Naive B cell (primary cell): ENCODE measurements around the gene AVPI1. TPM values are rescaled to one million over a fixed set of nuclear protein-coding genes. Genes with fewer than 3 reads are reported as not detected.

Source experiments
- ATAC-seq, 2 donors: fragments of 150-1000 bp; cut with Tn5 transposase; 2 replicates each; pipeline ENCODE4 v1.10.0; 2021; ENCODE audit warnings: low read depth in 2 of 2, mild to moderate bottlenecking in 2 of 2, moderate library complexity in 2 of 2
- DNase-seq: peaks from one replicate; pipeline ENCODE4 v3.0.0; 2022
- H3K27ac Mint-ChIP-seq, 6 donors: one replicate each; pipeline ENCODE4 v1.8.0; 2020 to 2022; ENCODE audit warnings: mild to moderate bottlenecking in 6 of 6, mixed read lengths in 6 of 6, moderate library complexity in 5 of 6, inconsistent platforms in 2 of 6
- H3K27me3 Mint-ChIP-seq, 3 donors: one replicate each; pipeline ENCODE4 v1.8.0; 2021 to 2022; ENCODE audit warnings: mixed read lengths in 3 of 3, mild to moderate bottlenecking in 1 of 3
- H3K36me3 Mint-ChIP-seq, 2 donors: one replicate each; pipeline ENCODE4 v1.8.0; 2020 to 2022; ENCODE audit warnings: mixed read lengths in 2 of 2, inconsistent platforms in 1 of 2, mild to moderate bottlenecking in 1 of 2
- H3K4me1 Mint-ChIP-seq, 3 donors: one replicate each; pipeline ENCODE4 v1.8.0; 2020 to 2022; ENCODE audit warnings: mixed read lengths in 3 of 3, inconsistent platforms in 1 of 3, mild to moderate bottlenecking in 1 of 3, moderate library complexity in 1 of 3
- H3K4me3 Mint-ChIP-seq, 8 donors: one replicate each; pipeline ENCODE4 v1.8.0; 2020 to 2022; ENCODE audit warnings: mild to moderate bottlenecking in 8 of 8, mixed read lengths in 8 of 8, moderate library complexity in 8 of 8, inconsistent platforms in 2 of 8
- H3K9me3 Mint-ChIP-seq, 7 donors: one replicate each; pipeline ENCODE4 v1.8.0; 2020 to 2022; ENCODE audit warnings: mixed read lengths in 7 of 7, mild to moderate bottlenecking in 5 of 7, inconsistent platforms in 2 of 7, moderate library complexity in 1 of 7
- polyA plus RNA-seq, 6 donors: library from polyadenylated mRNA; unstranded; fragments of 300-500 nt; fragmentation: Illumina TruSeq; gene quantifications; one replicate each; pipeline ENCODE4 v1.2.3, GENCODE V29; 2021; ENCODE audit warnings: low read depth in 6 of 6

The AVPI1 gene, protein sequence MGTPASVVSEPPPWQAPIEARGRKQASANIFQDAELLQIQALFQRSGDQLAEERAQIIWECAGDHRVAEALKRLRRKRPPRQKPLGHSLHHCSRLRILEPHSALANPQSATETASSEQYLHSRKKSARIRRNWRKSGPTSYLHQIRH
- polyA plus RNA-seq: 1 to 10 TPM; 1.4 to 4.0 (median 2.3) TPM

DNA sequence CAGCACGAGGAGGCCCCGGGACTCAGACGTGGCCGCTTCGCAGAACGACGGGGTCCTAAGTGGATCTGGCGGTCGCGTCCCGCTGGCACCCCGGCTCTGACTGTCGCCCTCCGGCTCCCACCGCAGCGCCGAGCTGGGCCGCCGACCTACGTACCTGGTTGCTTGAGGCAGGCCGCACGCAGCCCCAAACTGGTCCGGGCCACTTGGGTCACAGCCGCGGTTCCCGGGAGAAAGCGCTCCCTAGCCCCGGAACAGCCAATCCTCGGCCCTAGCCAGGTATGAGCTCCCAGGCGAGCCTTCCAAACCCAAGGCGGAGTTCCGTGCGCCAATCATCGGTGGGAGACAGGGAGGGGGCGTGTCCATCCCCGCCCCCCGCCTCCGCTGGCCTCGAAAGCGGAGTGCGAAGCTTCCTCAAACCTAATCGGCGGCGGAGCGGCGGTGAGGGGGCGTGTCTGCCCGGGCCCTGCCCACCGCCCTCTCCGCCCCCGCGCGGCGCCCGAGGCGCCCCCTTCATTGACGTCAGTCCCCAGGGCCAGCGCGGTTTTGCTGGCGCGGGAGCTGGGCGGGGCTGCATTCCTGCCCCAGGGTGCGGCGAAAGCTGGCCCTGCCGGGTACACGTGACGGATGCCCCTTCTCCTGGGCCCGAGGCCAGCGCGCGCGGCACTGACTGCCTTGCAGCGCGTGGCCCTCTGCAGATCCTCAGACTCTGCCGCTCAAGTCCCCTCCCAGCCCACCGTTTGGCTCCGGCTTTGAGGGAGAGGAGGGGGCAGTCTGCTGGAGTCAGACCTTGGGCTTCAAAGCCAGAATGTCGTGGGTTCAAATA is at the start of gene AVPI1:
Gene AVPI1, minus strand, starts transcription at position 280 of the 823 bp plus-strand sequence. CDS start 7,336 bp downstream, outside the sequence.
- Mint-ChIP-seq H3K9me3 (no peaks in the 10 kb centered on the region), H3K27ac (peak within 1 kb of the TSS; percentile 53 to 96 (median 93)), H3K4me3 (peak within 1 kb of the TSS; percentile 82 to 93 (median 88)), H3K36me3 (no peaks in the 10 kb centered on the region), H3K4me1 (peaks cover 6 to 16% (median 9%) of the 10 kb centered on the region in 3 donors), H3K27me3 (peaks cover 0 to 8% (median 0%) of the 10 kb centered on the region in 3 donors)
- peak; percentile 98 for DNase-seq
- ATAC-seq: peak; percentile 88 to 90

DNA sequence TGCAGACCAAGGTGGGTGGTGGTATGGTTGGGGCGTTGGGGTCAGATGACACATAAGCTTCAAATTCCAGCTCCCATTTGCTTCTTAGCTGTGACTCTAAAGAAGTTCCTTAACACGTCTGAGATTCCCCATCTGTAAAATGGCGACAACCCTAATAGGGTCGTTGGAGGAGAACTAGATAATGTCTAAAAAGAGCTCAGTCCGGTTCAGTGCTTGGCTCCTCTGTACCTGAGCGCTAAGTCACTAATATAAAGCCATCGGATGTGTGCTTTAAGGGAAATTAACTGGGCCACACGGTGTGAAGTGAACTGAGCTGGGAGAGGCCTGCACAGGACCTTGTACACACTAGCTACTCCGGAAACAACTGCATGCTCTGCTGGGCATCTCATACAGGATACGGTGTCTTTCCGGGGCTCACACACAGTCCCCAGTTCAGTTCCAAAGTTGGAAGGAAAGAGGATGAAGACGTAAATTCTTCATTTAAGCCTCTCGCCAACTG is 49.4 kb upstream of the AVPI1 start:
- peaks cover 0 to 13% of the 10 kb centered on the region in 2 donors for H3K36me3 Mint-ChIP-seq
- H3K27ac Mint-ChIP-seq: peak overlapping the region; percentile 96 to 100 (median 99)
- no peak for DNase-seq
- H3K27me3 Mint-ChIP-seq: peaks cover 0 to 4% (median 0%) of the 10 kb centered on the region in 3 donors
- ATAC-seq: peak; percentile 24 to 34
- peaks cover 45 to 51% (median 50%) of the 10 kb centered on the region in 3 donors for H3K4me1 Mint-ChIP-seq
- peak overlapping the region; percentile 94 to 99 (median 96) for H3K4me3 Mint-ChIP-seq
- peaks cover 0 to 6% (median 0%) of the 10 kb centered on the region in 7 donors for H3K9me3 Mint-ChIP-seq

DNA sequence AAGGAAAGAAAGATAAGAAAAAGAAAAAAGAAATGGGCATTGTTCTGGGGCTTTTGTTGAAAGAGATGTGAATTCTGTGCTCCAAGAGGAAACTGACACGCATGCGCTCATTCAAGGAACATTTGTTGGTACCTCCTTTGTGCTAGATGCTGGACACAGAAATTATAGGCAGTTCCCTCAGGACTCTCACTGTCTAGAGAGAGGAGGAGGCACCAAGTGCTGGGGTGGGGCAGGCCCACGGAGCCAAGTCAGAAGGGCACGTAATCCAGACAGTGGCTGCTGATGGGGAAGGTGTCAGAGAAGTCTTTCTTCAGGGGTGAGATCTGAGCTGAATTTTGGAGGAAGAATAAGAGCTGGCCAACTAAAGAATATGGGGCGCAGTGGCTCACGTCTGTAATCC is 47.0 kb upstream of the AVPI1 start:
- peaks cover 0 to 13% (median 8%) of the 10 kb centered on the region in 3 donors for H3K27me3 Mint-ChIP-seq
- peak overlapping the region in 2 of 6 donors; percentile 64 to 83 for H3K27ac Mint-ChIP-seq
- peaks cover 29 to 31% (median 30%) of the 10 kb centered on the region in 3 donors for H3K4me1 Mint-ChIP-seq
- ATAC-seq (no peak), DNase-seq (no peak)
- H3K9me3 Mint-ChIP-seq: peaks cover 0 to 6% (median 0%) of the 10 kb centered on the region in 7 donors
- H3K4me3 Mint-ChIP-seq: peak overlapping the region in 1 of 8 donors; percentile 7
- no peaks in the 10 kb centered on the region for H3K36me3 Mint-ChIP-seq

DNA sequence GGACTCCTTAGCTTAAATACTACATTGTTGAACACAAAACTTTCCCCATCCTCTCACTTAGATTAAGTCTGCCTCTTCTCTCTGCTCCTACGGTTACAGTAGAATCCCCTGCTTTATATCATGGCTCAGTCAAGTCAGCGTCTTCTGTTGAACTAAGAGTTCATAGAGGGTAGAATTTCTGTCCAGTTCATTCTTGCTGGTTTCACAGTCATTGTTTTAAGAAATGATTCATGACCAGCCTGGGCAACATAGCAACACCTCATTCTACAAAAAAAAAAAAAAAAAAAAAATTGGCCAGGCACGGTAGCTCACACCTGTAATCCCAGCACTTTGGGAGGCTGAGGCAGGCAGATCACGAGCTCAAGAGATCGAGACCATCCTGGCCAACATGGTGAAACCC is 46.2 kb upstream of the AVPI1 start:
- no peak for DNase-seq
- Mint-ChIP-seq H3K4me1 (peaks cover 24 to 26% (median 26%) of the 10 kb centered on the region in 3 donors), H3K36me3 (no peaks in the 10 kb centered on the region)

DNA sequence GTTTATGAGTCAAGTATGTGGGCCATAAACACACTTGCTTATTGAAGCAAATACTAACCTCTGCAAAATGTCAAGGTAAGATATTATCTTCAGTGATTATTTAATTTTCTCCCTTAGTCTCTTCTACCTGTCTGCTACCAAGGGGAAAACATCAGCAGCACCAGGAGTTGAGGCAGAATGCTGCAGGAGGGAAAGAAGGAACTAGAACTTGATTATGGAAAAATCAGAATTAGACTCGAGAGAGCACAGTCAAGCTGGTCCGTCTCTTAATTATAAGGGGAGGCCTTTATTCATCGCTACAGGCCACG is 45.0 kb upstream of the AVPI1 start:
- Mint-ChIP-seq H3K4me3 (peak overlapping the region in 1 of 8 donors; percentile 28), H3K4me1 (peaks cover 15 to 16% (median 15%) of the 10 kb centered on the region in 3 donors), H3K27me3 (peaks cover 0 to 16% (median 10%) of the 10 kb centered on the region in 3 donors), H3K9me3 (peaks cover 0 to 6% (median 0%) of the 10 kb centered on the region in 7 donors), H3K27ac (no peak overlapping the region), H3K36me3 (no peaks in the 10 kb centered on the region)
- ATAC-seq: no peak
- DNase-seq: no peak

More for the DNA sequence above, 46.2 kb upstream of the AVPI1 start:
- H3K9me3 Mint-ChIP-seq: peaks cover 0 to 6% (median 0%) of the 10 kb centered on the region in 7 donors
- H3K4me3 Mint-ChIP-seq: no peak overlapping the region
- peaks cover 0 to 16% (median 10%) of the 10 kb centered on the region in 3 donors for H3K27me3 Mint-ChIP-seq
- H3K27ac Mint-ChIP-seq: no peak overlapping the region
- ATAC-seq: no peak

DNA sequence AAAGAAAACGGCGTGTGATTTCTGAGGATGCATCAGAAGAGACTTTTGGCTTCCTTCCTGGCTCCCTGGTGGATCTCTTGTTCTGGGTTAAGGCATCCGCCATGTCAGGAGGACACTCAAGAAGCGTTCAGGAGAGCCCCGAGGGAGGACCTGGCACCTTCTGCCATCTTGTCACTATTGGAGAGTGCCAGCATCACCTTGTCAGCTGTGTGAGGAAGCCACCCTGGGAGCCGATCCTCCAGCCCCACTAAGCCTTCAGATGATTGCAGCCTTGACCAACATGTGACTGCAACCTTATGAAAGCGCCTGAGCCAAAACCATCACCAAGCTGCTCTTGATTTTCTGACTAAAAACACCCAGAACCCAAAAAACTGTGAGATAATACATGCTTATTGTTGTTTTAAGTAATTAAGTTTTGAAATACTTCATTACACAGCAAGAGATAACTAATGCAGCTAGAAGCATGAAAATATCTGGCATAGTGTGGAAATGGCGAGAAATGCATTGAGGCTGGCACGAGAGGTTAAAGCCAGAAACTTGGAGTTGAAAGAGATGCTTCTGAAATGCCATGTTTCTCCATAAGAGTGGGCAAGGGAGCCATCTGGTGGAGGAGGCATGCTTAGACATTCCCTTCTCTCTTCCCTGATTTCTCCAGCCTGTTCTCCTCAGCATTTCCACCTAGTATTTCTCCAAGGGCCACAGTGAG is 44.5 kb upstream of the AVPI1 start:
- peak overlapping the region in 1 of 8 donors; percentile 28 for H3K4me3 Mint-ChIP-seq
- H3K4me1 Mint-ChIP-seq: peaks cover 9 to 11% (median 11%) of the 10 kb centered on the region in 3 donors
- no peaks in the 10 kb centered on the region for H3K36me3 Mint-ChIP-seq
- ATAC-seq (peak; percentile 35 to 48), DNase-seq (peak; percentile 50)
- peaks cover 0 to 18% (median 10%) of the 10 kb centered on the region in 3 donors for H3K27me3 Mint-ChIP-seq
- peaks cover 0 to 6% (median 0%) of the 10 kb centered on the region in 7 donors for H3K9me3 Mint-ChIP-seq
- no peak overlapping the region for H3K27ac Mint-ChIP-seq

DNA sequence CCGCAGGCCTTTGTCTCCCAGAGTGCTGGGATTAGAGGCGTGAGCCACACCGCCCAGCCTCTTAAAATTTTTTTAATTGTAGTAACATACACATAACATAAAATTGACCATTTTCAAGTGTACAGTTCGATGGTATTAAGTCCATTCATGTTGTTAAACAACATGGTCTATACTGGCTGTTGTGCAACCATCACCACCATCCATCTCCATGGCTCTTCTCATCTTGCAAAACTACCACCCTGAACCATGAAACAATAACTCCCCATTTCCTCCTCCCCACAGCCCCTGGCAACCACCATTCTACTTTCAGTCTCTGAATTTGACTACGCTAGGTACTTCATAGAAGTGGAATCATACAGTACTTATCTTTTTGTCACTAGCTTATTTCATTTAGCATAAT is 42.0 kb upstream of the AVPI1 start:
- DNase-seq (no peak), ATAC-seq (no peak)
- Mint-ChIP-seq H3K27ac (no peak overlapping the region), H3K36me3 (no peaks in the 10 kb centered on the region), H3K4me3 (no peak overlapping the region), H3K9me3 (no peaks in the 10 kb centered on the region), H3K27me3 (peaks cover 0 to 35% (median 20%) of the 10 kb centered on the region in 3 donors), H3K4me1 (no peaks in the 10 kb centered on the region)

DNA sequence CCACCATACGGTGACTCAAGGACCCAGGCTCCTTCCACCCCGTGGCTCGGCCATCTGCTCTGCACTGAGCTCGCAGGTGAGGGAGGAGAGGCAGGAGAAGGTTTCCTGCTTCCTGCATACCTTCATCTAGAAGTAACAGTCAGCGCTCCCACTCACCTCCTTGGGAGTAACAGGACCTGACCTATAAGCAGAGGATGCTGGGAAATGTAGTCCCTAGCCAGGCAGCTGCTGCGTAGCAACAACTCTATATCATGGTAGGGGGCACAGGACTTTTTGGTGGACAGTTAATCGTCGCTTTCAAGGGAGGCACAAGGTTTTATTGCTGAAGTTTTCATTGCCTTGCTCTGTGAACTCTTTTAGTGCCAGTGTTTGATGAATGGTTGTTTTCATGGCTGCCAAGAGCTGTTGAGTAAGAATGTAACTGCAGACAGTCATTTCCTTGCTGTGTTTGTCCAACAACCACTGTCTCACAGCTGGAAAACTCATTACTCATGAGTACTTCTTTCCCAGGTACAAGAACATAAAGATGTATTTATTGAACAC is 39.7 kb upstream of the AVPI1 start:
- DNase-seq: no peak
- H3K9me3 Mint-ChIP-seq: no peaks in the 10 kb centered on the region
- H3K4me1 Mint-ChIP-seq: no peaks in the 10 kb centered on the region
- peaks cover 0 to 35% (median 18%) of the 10 kb centered on the region in 3 donors for H3K27me3 Mint-ChIP-seq
- no peak overlapping the region for H3K27ac Mint-ChIP-seq
- no peak for ATAC-seq
- H3K36me3 Mint-ChIP-seq: no peaks in the 10 kb centered on the region
- H3K4me3 Mint-ChIP-seq: no peak overlapping the region

DNA sequence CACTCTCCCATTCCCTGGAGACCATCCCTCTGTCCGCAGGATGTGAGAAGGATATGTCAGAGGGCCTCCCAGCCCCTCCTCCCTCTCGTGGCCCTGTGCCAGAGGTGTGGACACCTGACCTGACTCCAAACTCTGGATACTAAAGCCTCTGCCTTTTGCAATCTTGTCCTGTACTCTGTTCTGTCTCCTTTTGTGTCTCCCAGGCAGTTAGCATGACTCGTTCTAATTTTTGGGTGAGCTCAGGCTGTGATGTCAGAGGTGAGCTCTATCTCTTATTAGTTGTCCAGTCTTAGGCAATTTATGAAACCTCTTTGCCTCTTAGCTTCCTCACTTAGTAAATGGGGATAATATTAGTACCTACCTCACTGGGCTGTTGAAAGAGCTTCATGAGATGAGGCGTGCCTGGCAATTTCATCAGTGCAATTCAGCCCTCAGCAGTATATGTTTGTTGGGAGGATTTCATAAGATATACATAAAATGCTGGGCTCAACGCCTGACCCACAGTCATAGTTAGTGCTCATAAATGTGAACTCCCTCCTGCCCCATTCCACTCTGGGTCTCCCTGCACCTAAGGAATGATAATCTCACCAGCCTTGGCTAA is 37.4 kb upstream of the AVPI1 start:
- H3K27ac Mint-ChIP-seq: peak overlapping the region in 3 of 6 donors; percentile 26 to 49 (median 41)
- no peaks in the 10 kb centered on the region for H3K4me1 Mint-ChIP-seq
- ATAC-seq: no peak
- no peak overlapping the region for H3K4me3 Mint-ChIP-seq
- H3K9me3 Mint-ChIP-seq: no peaks in the 10 kb centered on the region
- no peak for DNase-seq
- H3K27me3 Mint-ChIP-seq: peaks cover 0 to 26% (median 17%) of the 10 kb centered on the region in 3 donors
- no peaks in the 10 kb centered on the region for H3K36me3 Mint-ChIP-seq

DNA sequence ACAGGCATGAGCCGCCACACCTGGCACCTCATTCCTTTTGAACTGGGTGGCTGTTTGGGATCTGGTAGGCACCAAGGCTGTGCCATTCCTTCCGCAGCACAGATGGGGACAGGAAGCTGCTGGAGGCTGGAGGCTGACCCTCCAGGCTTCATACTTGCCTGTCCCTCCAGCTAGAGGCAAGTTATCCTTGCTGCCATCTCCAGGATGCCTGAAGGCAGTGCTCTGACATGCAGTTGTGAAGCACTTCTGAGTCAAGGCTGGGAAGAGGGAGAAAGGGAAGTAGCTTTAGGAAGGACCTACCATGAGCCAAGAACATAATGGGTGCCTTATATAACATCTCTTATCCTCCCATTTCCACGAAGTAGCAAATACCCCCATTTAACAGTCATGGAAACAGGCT is 36.0 kb upstream of the AVPI1 start:
- no peaks in the 10 kb centered on the region for H3K36me3 Mint-ChIP-seq
- H3K27me3 Mint-ChIP-seq: peaks cover 2 to 19% (median 19%) of the 10 kb centered on the region in 3 donors
- H3K27ac Mint-ChIP-seq: no peak overlapping the region
- no peak overlapping the region for H3K4me3 Mint-ChIP-seq
- no peak for DNase-seq
- H3K4me1 Mint-ChIP-seq: no peaks in the 10 kb centered on the region
- no peaks in the 10 kb centered on the region for H3K9me3 Mint-ChIP-seq
- no peak for ATAC-seq

DNA sequence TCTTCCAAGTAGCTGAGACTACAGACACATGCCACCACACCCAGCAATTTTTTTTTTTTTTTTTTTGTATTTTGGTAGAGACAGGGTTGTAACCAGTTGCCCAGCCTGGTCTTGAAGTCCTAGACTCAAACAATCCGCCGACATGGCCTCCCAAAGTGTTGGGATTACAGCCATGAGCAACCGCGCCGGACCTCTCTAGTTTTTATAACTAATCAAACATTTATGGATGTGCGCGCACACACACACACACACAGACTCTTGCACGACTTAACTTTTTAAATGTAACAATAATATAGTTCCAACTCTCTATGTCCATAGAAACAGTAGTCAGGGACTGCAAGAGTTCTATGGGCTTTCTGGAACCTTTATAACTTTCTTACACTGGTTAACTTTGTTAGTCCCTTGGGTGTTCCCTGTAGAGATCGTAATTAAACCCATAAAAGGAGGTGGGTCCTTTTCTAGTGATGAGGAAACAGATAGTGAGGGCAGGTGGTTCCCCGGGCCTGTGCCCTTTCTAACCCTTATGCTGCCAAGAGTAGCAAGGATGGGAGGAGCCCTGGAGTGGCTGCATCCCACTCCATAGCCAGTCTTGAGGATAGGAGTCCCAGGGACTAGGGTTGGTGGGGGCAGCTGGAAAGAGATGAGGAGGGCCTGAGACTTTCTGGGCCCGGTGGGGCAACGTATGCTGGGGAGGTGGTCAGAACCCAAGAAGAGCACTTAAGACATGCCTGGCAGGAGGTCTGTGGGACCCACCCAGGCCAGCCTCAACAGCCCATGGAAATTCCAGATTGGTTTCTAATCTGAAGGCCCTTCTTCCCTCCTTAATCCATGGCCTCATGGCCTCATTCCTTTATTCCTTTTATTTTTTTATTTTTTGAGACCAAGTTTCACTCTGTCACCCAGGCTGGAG is 35.1 kb upstream of the AVPI1 start:
- ATAC-seq (no peak), DNase-seq (no peak)
- Mint-ChIP-seq H3K9me3 (no peaks in the 10 kb centered on the region), H3K4me3 (no peak overlapping the region), H3K4me1 (no peaks in the 10 kb centered on the region), H3K36me3 (no peaks in the 10 kb centered on the region), H3K27me3 (peaks cover 5 to 19% (median 19%) of the 10 kb centered on the region in 3 donors), H3K27ac (no peak overlapping the region)

DNA sequence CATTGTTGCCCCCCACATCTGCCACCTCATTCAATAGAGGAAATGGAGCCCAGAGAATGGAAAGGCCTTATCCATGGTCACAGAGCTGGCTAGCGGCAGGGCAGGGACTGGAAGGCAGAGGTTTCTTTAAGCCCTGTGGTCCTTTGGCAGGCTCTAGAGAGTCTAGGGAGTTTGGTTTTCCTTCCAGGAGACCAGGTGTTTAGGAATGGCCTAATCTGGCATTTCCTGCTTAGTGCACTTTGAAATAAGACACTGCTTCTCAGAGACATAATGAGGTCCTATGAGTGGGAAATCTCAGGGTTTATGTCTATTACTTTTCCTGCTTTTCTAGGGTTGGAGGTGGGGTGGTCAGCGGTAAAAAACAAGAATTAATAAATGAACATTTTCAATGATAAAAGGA is 32.6 kb upstream of the AVPI1 start:
- no peak overlapping the region for H3K27ac Mint-ChIP-seq
- H3K4me3 Mint-ChIP-seq: no peak overlapping the region
- no peaks in the 10 kb centered on the region for H3K9me3 Mint-ChIP-seq
- peaks cover 3 to 14% (median 5%) of the 10 kb centered on the region in 3 donors for H3K27me3 Mint-ChIP-seq
- DNase-seq (no peak), ATAC-seq (no peak)
- H3K36me3 Mint-ChIP-seq: no peaks in the 10 kb centered on the region
- H3K4me1 Mint-ChIP-seq: peaks cover 0 to 9% (median under 1%) of the 10 kb centered on the region in 3 donors
